Uterus (tissue), 4 donors: ENCODE measurements around the gene BCL11B. TPM values are rescaled to one million over a fixed set of nuclear protein-coding genes. Genes with fewer than 3 reads are reported as not detected.

ENCODE experiments used
- DNase-seq, 2 donors: peaks; one replicate each; pipeline ENCODE4 v3.0.0-alpha.2; 2019 to 2020
- H3K27ac ChIP-seq, 2 donors: fragments of 200-600 bp; sonication (generic); 1 replicate in 1 of 2; 2 replicates in 1 of 2; pipeline ENCODE4 v1.5.1; 2016 to 2018
- H3K27me3 ChIP-seq, 2 donors: fragments of 200-600 bp; sonication (generic); one replicate each; pipeline ENCODE4 v1.5.1; 2018 to 2019; ENCODE audit warnings: control low read depth in 1 of 2
- H3K36me3 ChIP-seq, 2 donors: fragments of 200-600 bp; sonication (generic); one replicate each; pipeline ENCODE4 v1.5.1; 2019; ENCODE audit warnings: control low read depth in 1 of 2
- H3K4me1 ChIP-seq, 2 donors: fragments of 200-600 bp; sonication (generic); one replicate each; pipeline ENCODE4 v1.5.1; 2018 to 2019; ENCODE audit warnings: control low read depth in 1 of 2
- H3K4me3 ChIP-seq, 2 donors: fragments of 200-600 bp; sonication (generic); 1 replicate in 1 of 2; 2 replicates in 1 of 2; pipeline ENCODE4 v1.5.1; 2018 to 2019; ENCODE audit warnings: mild to moderate bottlenecking in 1 of 2
- H3K9me3 ChIP-seq, 2 donors: fragments of 200-600 bp; sonication (generic); one replicate each; pipeline ENCODE4 v1.5.1; 2019; ENCODE audit warnings: control low read depth in 1 of 2
- CTCF ChIP-seq, 4 experiments: fragments of 200-600 bp in 2 of 4; fragments of 450-650 bp in 2 of 4; sonication (generic) in 2 of 4; IDR thresholded peaks; one replicate each; pipeline ENCODE4 v1.5.1; 2016 to 2019; ENCODE audit warnings: antibody characterized with exemption in 4 of 4, mild to moderate bottlenecking in 2 of 4, moderate library complexity in 1 of 4
- POLR2A ChIP-seq, 2 donors: fragments of 450-650 bp; IDR thresholded peaks; one replicate each; pipeline ENCODE4 v1.6.1; 2016; ENCODE audit warnings: antibody characterized with exemption in 2 of 2, mild to moderate bottlenecking in 1 of 2, moderate library complexity in 1 of 2
- intact Hi-C: fragments of 100-400 bp; cut with DNase I; formaldehyde crosslinking; loops from one replicate; pipeline ENCODE4 v1.15.1; 2023; ENCODE audit warnings: low total_unique reads
- total RNA-seq, 4 donors: library from RNA; depleted of rRNA in 3 of 4; stranded (reverse); fragments of >200 nt in 3 of 4; gene quantifications; one replicate each; pipeline versions ENCODE4 v1.1.0 to v1.2.4, GENCODE V29; 2014 to 2023
- donor health status: DM: yes; HTN: yes; CAD: no.

BCL11B gene
- total RNA-seq, 4 donors from 2014 or later, result 0.29 to 0.55 (median 0.46) TPM; not detected in 1

- Histone ChIP-seq H3K27ac (no peak overlapping the region), H3K4me1 (peaks cover 3 to 36% of the 10 kb centered on the region in 2 donors)
These were observed 616 bp downstream of the BCL11B start for GRCh38 chr14:99271221-99271941.

GRCh38 chr14:99270458-99271220 lies 1.4 kb downstream of the BCL11B start:
- no peaks in the 10 kb centered on the region for H3K9me3 ChIP-seq
- DNase-seq, result no peak
- H3K4me1 ChIP-seq, result peaks cover 3 to 36% of the 10 kb centered on the region in 2 donors
- H3K36me3 ChIP-seq, result no peaks in the 10 kb centered on the region
- no peak overlapping the region for H3K27ac ChIP-seq
- H3K4me3 ChIP-seq, result peak overlapping the region in 1 of 2 donors; percentile 29
- peaks cover 24 to 31% of the 10 kb centered on the region in 2 donors for H3K27me3 ChIP-seq
- intact Hi-C loops, result no loop called here
- no peak for TF ChIP-seq CTCF (IDR thresholded peaks at IDR 0.05)
- no peak for TF ChIP-seq POLR2A (IDR thresholded peaks at IDR 0.05)

More at GRCh38 chr14:99271221-99271941, 616 bp downstream of the BCL11B start:
- Histone ChIP-seq H3K9me3 (no peaks in the 10 kb centered on the region), H3K4me3 (peak overlapping the region in 1 of 2 donors; percentile 29), H3K27me3 (peaks cover 24 to 31% of the 10 kb centered on the region in 2 donors), H3K36me3 (no peaks in the 10 kb centered on the region)
- TF ChIP-seq POLR2A (IDR thresholded peaks at IDR 0.05), result no peak
- no peak for TF ChIP-seq CTCF (IDR thresholded peaks at IDR 0.05)
- no peak for DNase-seq
- intact Hi-C loops, result no loop called here

- Histone ChIP-seq H3K4me3 (no peak overlapping the region), H3K36me3 (no peaks in the 10 kb centered on the region), H3K4me1 (peaks cover 3 to 30% of the 10 kb centered on the region in 2 donors), H3K27ac (no peak overlapping the region), H3K9me3 (no peaks in the 10 kb centered on the region), H3K27me3 (peaks cover 24 to 31% of the 10 kb centered on the region in 2 donors)
- TF ChIP-seq POLR2A (IDR thresholded peaks at IDR 0.05) (no peak), CTCF (IDR thresholded peaks at IDR 0.05) (no peak)
- intact Hi-C loops, result no loop called here
- no peak for DNase-seq
These were observed 2.9 kb downstream of the BCL11B start for GRCh38 chr14:99268810-99269707.

GRCh38 chr14:99267837-99268781 lies 3.9 kb downstream of the BCL11B start:
- Histone ChIP-seq H3K4me3 (no peak overlapping the region), H3K27me3 (peaks cover 24 to 31% of the 10 kb centered on the region in 2 donors), H3K4me1 (peaks cover 3 to 25% of the 10 kb centered on the region in 2 donors), H3K9me3 (no peaks in the 10 kb centered on the region), H3K36me3 (no peaks in the 10 kb centered on the region), H3K27ac (no peak overlapping the region)
- intact Hi-C loops, result no loop called here
- no peak for DNase-seq
- TF ChIP-seq CTCF (IDR thresholded peaks at IDR 0.05) (no peak), POLR2A (IDR thresholded peaks at IDR 0.05) (no peak)
